HT-29 (cell line): ENCODE data around the gene UBLCP1. TPM values are rescaled to one million over a fixed set of nuclear protein-coding genes. Genes with fewer than 3 reads are reported as not detected.
"Not testable (repeated sequence)": the region's sequence is repeated elsewhere in the genome, so short reads cannot be mapped to it uniquely, and the experiment has no call there.

Source experiments
- DNase-seq: peaks from one replicate; pipeline ENCODE4 v3.0.0-alpha.2; 2015; ENCODE audit warnings: low spot score
- total RNA-seq: library from RNA; depleted of rRNA; stranded (reverse); fragments of >200 nt; shearing (Covaris generic); gene quantifications from 2 replicates; pipeline ENCODE4 v1.2.3, GENCODE V29; 2014; rRNA removed

The UBLCP1 gene, protein sequence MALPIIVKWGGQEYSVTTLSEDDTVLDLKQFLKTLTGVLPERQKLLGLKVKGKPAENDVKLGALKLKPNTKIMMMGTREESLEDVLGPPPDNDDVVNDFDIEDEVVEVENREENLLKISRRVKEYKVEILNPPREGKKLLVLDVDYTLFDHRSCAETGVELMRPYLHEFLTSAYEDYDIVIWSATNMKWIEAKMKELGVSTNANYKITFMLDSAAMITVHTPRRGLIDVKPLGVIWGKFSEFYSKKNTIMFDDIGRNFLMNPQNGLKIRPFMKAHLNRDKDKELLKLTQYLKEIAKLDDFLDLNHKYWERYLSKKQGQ
- 3.2 and 3.7 TPM in 2 replicates for total RNA-seq

DNA sequence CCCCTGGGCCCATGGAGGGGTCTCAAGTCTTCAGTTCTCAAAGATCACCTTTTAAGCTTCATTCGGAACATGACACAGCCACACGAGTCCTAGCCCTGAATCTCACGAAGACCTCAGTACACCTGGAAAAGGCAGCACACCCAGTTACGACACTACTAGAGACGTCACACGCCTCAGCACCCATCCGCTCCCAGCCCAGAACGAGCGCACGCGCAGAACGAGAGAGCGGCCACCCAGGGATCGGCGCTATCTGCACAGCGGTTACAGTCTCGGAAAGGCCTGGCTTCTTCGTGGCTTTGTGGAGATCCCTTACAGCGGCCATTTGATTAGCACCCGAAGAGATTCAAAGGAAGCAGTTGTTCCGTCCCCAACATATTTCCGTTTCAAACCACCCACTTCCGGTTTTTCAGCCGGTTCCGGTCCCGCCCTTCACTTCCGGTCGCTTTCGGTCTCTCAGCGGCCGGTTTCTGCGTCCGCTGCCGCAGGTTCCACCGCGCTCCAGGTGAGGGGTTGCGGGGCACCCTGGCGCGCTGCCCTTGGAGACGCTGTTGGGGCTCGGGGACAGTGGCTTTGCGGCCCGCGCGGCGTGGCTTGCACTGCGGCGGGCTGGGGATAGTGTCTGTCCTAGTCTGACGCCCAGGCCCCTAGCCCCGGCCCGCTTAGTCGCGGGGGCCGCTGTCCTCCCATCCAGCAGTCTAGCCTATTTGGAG lies at the start of gene UBLCP1:
UBLCP1 (plus strand) TSS at position 432 of the 710 bp plus-strand sequence. CDS start 5,626 bp downstream, outside the sequence.
- DNase-seq, result peak; percentile 91

DNA sequence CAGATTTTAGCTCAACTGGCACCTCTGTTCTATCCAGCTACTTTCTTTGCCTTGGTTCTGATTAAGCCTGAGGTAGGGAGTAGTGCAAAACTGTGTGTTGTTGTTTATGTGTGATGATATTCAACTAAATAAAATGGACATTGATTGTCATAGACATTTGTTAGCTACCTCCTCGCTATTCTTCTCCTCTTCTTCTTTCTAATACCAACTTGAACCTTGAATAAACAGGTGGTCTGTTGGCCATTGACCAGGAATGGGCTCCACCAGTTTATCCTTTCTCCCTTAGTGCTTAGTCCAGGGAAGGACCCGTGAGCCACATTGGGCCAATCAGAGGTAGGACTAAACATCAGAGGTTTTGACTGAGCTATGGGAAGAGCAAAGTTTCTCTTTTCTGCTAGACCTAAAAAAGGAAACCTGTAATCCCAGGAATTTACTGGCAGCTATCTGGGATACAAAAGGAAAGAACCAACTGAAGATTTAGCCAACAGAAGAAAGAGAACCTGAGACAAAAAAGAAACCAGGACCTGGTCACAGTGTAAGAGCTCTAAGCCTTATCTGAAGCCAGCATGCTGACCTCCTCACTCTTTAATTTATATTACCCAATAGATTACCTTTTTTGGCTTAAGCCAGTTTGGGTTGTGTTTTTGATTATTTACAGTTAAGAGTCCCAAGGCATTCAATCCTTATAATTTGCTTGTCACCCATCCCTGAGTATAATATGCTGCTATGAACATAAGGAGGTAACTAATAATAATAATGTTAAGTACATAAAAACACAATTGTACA lies 48.4 kb upstream of the UBLCP1 start:
- DNase-seq, result no peak

DNA sequence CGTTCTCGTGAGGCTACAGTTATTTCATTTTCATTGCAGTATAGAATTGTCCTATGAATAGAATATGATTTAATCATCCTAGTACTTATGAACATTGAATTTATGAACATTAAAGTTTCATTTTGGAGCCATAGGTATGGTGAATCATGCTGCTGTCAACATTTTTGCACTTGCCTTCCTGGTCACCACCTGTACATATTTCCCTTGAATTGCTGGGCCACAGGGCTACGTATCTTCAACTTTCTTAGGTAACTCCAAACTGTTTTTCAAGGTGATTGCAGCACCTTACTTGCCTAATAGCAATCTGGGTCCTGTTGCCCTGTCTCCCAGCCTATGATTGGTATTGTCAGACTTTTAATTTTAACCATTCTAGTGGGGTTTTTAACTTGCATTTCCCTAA lies 47.2 kb upstream of the UBLCP1 start:
- no peak for DNase-seq

DNA sequence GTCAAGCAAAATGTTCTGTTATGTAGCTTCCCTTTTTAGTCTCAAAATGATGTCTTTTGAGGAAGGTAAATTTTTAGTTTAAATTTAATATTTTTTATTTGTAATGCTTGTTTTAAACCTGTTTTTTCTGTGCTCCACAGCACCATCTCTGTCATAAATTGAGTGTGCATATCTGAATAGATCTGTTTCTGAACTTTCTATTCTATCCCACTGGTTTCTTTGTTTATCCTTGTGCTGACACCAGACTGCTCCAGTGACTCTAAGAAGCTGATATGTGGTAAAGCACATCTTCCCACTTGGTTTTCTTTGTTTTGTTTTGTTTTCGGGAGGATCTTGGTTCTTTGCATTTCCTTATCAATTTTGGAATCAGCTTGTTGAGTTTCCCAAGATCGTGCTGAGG lies 46.6 kb upstream of the UBLCP1 start:
- no peak for DNase-seq

DNA sequence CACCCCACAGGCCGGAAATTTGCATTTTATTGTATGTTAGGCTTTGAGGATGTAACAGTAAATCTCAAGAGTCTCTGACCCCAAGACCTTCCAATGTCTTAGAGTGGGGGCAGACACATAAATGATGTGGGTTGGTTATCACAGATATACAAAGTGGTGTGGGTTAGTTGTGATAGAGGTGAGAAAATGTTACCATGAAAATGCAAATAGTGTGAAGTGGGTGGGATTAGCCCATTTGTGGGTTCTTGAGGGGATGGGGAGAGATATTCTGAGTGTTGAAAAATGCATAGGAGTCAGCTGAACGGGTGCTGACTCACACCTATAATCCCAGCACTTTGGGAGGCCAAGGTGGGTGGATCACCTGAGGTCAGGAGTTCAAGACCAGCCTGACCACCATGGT lies 45.9 kb upstream of the UBLCP1 start:
- DNase-seq, result no peak

DNA sequence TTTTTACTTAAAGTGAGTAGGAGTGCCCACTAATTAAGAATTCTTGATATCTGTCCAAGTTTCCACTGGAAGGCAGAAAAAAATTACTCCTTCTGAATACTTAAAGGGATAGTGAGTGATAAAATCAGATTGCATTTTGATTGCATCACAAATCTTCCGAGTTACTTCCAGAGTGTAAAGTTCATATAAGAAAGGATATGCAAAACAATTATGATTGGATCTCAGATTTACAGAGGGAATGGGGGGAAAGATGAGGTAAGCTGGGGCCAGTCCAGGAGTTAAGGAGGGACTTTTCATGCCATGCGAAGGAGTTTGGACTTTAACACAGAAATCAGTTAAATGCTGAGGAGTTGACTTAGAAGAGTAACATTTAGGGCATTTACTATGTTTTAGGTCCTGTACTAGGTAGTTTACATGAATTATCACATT lies 44.5 kb upstream of the UBLCP1 start:
- DNase-seq, result no peak

DNA sequence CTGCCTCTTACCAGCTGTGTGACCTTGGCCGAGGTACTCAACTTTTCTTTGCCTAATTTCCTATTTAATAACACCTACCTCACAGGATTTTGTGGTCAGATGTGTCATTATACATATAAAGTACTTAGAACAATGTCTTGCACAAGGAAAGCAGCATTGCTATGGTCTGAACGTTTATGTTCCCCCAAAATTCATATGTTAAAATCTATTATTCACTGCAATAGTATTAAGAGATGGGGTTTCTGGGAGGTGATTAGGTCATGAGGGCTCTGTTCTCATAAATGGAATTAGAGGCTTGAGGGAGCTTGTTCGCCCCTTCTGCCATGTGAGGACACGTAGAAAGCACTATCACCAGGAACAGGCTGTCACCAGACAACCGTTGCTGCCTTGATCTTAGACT lies 42.9 kb upstream of the UBLCP1 start:
- no peak for DNase-seq

DNA sequence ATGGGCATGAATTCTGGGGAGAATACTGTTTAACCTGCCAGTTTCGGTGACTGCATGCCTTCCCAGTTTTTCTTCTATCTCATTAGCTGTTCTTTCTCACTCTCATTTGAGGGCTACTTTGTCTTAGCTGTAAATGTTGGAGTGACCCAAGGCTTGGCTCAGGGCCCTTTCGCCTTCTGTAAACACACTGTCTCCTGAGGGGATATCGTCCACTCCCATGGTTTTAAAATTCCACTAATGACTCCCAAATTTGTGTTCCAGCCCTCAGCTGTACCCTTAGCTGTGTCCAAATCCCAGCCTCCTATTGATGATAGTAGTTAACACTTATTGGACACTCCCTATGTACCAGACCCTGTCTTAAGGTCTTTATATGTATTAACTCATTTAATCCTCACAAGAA lies 39.6 kb upstream of the UBLCP1 start:
- no peak for DNase-seq

DNA sequence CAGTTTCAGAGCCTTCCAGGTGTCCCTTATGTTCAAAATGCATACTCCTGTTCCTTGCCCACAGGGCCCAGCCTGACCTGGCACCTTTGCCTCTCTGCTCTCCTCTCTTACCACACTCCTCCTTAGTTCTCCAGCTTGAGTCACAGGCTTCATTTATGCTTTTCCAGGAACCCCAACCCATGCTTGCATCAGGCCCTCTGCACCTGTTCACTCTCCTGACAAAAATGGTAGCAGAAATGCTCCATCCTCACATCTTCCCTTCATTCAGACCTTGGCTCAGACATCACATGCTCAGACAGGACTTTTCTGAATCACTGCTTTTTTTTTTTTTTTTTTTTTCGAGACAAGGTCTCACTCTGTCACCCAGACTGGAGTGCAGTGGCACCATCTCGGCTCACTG lies 38.6 kb upstream of the UBLCP1 start:
- no peak for DNase-seq

DNA sequence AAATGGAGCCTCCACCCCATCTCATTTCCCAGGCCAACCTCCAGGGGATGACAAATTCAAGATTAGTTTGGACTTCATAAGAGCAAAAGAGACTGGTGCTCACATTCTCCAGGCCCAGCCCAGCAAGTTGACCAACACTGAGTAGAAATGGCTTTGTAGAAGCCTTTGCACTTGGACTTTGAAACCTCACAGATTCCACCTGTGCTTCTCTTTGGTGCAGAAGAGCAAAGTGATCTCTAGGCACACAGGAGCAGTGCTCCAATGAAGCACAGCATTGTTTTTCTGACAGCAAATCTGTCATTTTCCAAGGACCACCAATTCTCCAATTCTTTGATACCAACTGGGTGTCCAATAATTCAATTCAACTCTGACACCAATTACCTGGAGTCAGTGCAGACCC lies 36.6 kb upstream of the UBLCP1 start:
- DNase-seq, result no peak

DNA sequence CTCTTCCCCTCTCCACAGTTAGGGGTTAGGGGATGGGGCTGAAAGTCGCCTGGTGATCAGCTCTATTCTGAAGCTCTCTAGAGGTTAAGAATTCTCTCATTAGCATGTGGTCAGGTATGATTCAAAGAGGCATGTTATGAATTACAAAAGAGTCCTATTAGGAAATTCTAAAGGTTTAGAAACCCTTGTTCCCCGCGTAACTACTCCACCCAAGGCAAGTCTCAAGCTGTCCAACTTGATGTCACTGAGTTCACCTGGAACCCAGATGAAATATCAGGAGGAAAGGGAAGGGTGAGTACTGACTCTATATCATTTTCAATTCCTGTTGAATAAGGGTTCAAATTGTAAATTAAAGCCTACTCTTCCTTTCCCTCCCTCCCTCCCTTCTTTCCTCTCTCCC lies 35.6 kb upstream of the UBLCP1 start:
- no peak for DNase-seq

DNA sequence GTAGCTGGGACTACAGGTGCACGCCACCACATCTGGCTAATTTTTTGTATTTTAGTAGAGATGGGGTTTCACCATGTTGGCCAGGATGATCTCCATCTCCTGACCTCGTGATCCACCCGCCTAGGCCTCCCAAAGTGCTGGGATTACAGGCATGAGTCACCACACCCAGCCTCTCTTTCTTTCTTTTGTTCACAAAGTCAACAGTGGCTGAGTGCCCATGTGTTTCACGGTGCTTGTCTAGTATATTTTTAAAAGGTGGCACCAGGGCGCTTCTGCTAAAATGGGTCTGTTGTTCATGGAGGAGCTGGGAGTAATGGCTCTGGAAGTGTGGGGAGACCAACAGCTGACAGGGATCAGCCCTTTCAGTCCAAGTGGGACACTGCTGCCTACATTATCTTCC lies 35.0 kb upstream of the UBLCP1 start:
- not testable (repeated sequence) for DNase-seq

DNA sequence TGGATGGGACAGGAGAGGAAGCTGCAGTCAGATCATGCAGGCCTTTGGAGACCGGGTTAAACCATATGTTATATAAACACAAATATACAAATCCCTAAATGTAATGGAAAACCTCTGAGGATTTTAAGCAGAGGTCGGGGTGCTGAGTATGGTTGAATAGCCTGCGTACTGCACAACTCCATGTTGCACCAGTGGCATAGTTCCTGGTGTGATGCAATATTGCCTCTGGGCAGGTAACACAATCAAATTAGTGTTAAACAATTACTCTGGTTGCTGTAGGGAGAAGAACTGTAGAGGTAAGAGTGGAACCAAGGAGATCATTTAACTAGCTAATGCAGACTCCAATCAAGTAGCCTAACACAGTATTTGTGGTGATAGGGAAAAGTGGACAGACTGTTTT lies 32.4 kb upstream of the UBLCP1 start:
- DNase-seq, result no peak

DNA sequence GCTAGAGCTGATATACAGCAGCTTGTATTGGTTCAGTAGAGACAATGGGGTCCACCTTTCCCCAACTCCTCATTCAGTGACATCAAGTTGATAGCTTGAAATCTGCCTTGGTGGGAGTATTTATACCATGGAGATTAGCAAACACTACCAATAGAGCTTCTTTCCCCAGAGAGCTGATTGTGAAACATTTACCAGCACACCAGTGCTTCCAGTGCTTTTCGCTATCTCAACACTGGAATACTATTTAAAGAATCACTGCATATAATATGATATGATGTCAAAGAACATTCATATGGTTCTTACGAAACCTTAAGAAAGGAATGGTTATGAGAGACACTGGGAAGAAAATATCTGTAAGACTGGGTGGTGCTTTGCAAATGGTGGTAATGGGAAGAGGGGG lies 31.9 kb upstream of the UBLCP1 start:
- no peak for DNase-seq

DNA sequence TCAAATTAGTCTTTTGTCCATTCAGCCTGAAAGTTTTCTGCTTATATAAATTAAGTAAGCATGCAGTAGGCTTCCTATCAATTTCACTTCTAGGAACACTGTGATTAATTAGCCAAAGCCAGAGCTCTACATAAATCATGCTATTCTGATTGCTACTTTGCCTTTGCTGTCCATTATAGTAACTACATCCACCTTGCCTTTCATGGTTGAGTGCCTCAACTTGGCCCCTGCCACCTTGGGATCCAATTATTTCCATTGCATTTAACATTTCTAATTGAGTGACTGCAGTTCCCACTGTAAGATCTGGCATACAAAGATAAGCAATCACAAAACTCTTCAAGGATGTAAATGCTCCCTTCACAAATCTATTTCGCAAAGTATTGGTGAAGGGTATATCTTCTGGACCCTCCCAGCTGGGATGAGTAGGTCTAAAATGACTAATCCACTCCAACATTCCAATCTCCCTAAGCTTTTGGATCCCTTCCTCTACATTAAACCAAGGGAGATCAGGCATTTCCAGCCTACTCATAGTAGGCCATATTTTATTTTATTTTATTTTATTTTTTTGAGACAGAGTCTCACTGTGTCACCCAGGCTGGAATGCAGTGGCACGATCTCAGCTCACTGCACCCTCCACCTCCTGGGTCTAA lies 27.1 kb upstream of the UBLCP1 start:
- DNase-seq, result not testable (repeated sequence)

DNA sequence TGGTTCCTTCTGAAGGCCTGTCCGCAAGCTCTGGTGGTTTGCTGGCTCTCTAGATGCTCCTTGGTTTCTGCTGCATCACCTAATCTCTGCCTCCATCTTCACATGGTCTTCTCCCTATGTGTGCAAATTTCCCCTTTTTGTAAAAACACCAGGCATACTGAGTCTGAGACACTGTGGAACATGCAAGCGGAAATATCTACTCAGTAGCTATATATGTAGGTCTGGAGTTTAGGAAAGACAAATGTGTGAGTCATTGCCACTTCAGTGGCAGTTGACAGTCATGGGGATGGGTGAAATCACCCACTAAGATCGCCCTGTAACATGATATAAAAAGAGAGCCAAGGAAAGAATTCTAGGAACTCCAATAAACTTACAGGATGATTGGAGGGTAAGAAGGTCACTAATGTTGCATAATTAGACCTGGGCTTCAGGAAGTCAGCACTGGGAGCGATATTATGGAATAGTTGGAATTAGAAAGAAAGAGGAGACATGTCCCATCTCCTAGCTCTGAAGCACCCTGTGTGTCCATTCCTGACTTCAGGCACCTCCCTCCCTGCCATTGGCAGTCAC lies 22.7 kb upstream of the UBLCP1 start:
- no peak for DNase-seq

DNA sequence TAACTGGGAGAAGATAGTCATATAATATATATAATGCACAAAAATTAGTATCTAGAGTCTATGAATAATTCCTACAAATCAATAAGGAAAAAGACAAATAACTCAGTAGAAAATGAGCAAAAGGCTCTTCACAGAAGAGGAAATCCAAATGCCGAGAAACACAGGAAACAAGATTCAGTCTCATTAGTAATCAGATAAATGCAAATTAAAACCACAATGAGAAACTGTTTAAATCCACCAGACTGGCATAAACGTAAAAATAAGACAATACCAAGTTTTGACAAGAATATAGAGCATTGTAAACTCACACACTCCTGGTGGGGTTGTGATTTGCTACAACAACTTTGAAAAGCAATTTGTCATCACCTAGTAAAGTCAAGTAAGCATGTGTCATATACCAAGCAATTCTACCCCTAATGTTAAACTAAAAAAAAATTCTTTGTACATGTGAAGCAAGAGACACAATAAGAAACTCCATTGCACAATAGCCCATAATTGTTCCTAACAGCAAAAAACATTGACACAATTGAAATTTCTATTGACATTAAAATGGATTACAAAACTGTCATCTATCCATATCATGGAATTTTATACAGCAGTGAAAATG lies 21.0 kb upstream of the UBLCP1 start:
- no peak for DNase-seq

DNA sequence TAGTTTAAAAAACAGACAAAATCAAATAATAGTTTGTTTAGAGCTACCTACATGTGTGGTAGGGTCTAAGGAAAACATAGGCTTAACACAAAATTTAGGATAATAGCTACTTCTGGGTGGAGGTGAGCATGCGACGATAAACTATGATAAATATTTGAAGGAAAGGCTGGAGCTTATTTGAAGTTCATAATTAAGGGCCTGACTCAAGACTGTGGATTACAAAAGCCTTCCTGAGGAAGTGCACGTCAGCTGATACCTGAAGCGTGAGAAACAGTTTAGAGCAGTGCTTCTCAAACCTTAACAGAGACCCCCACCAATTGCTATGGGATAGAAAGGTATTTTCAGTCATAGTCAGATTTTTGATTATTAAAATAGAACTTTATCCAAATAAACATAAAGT lies 20.4 kb upstream of the UBLCP1 start:
- DNase-seq, result no peak

DNA sequence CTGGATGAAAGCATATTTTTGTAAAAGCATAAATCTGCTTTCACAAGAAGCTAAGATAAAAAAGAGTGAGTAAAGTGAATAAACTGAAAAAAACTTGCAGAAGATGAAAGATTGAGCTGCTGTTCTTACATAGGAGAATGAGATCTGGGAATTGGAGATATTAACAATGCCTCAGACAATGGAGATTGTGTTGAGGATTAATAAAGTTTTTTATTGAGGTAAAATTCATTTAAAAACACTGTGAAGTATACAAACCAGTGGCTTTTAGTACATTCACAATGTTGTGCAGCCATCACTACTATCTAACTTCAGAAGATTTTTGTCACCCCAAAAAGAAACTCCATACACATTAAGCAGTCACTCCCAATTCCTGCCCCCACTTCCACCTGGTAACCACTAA lies 19.7 kb upstream of the UBLCP1 start:
- DNase-seq, result no peak

DNA sequence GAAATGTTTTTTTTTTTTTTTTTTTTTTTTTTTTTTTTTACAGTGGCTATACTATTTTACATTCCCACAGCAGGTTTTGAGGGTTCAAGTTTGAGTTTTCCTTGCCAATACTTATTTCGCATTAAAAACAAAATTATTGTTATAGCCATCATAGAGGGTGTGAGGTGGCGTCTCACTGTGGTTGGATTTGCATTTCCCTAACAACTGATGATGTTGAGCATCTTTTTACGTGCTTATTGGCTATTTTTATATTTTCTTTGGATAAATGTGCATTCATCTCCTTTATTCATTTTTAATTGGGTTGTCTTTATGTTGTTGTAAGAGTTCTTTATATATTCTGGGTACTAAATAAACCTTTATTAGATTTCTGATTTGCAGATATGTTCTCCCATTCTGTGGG lies 18.9 kb upstream of the UBLCP1 start:
- no peak for DNase-seq

DNA sequence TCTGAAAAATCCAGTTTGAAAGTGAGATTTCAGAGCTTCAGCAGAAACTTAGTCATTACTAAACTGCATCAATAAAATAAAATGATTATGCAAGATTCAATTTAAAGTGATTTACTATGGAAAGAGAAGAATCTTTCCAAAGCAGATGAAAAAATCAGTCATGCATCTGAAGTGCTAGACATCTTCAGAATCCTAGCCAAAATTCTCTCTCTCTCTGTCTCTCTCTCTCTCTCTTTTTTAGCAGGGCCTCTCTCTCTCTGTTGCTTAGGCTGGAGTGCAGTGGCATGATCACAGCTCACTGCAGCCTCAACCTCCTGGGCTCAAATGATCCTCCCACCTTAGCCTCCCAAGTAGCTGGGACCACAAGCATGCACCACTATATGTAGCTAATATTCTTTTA lies 18.2 kb upstream of the UBLCP1 start:
- no peak for DNase-seq
